C4-2B (cell line): Measurements from ENCODE around the gene DLG2.

Source experiments
- H3K27ac ChIP-seq: fragments of 450-650 bp; 2 replicates; pipeline ENCODE4 v1.5.1; 2017
- ZFX ChIP-seq: fragments of 450-650 bp; IDR thresholded peaks from 2 replicates; pipeline ENCODE4 v1.6.1; 2017
- TF ChIP-seq, protein P1 (sequence below): fragments of 450-650 bp; conservative IDR thresholded peaks from 2 replicates; pipeline ENCODE4 v1.5.1; 2017; ENCODE audit warnings: mild to moderate bottlenecking

DLG2 gene

GRCh38 chr11:83709434-83709833 is 1917.7 kb downstream of the DLG2 start:
- H3K27ac ChIP-seq, result no peak overlapping the region
- TF ChIP-seq, protein P1, sequence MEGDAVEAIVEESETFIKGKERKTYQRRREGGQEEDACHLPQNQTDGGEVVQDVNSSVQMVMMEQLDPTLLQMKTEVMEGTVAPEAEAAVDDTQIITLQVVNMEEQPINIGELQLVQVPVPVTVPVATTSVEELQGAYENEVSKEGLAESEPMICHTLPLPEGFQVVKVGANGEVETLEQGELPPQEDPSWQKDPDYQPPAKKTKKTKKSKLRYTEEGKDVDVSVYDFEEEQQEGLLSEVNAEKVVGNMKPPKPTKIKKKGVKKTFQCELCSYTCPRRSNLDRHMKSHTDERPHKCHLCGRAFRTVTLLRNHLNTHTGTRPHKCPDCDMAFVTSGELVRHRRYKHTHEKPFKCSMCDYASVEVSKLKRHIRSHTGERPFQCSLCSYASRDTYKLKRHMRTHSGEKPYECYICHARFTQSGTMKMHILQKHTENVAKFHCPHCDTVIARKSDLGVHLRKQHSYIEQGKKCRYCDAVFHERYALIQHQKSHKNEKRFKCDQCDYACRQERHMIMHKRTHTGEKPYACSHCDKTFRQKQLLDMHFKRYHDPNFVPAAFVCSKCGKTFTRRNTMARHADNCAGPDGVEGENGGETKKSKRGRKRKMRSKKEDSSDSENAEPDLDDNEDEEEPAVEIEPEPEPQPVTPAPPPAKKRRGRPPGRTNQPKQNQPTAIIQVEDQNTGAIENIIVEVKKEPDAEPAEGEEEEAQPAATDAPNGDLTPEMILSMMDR, result no peak
- TF ChIP-seq ZFX, result no peak

DNA sequence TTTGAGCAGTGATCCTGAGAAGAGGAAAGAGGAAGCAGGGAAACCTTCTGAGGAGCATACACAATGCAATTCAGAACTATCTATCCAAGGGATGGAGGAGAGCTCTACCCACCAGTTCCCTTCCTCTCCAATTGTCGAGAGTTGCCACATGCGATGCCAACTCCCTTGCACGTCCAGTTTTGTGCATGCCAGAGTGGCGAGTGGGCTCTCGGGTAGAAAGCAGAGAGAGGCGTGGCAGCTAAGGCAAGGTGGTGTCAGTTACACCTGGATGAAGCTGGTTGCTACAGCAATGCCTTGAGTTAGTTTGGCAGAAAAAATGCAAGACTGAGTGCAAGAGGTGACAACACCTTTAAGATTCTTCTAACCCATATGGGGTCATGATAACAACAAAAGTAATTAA is 1920.6 kb downstream of the DLG2 start:
- no peak overlapping the region for H3K27ac ChIP-seq
- no peak for TF ChIP-seq ZFX

GRCh38 chr11:83702796-83703195 is 1924.3 kb downstream of the DLG2 start:
- H3K27ac ChIP-seq, result no peak overlapping the region
- no peak for TF ChIP-seq ZFX
- TF ChIP-seq, protein P1, result no peak

DNA sequence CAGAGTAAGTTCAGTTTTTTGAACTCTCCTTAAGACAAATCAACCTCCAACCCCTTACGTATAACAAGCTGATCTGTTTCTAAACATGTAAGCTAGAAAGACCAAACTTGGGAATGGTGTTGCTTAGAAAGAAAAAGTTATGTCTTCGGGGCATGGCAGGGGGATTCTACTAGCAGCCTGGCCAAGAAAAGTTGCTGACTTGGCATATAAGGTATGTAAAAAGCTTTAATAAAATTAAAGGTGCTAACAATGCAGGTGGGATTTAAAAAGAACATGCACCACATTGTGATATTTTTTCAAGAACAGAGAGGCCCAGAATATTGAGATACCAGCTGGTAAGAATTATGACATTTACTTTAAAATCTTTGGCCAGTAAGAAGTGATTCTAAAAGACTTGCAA is 1929.6 kb downstream of the DLG2 start:
- no peak for TF ChIP-seq ZFX
- TF ChIP-seq, protein P1, result no peak
- no peak overlapping the region for H3K27ac ChIP-seq

DNA sequence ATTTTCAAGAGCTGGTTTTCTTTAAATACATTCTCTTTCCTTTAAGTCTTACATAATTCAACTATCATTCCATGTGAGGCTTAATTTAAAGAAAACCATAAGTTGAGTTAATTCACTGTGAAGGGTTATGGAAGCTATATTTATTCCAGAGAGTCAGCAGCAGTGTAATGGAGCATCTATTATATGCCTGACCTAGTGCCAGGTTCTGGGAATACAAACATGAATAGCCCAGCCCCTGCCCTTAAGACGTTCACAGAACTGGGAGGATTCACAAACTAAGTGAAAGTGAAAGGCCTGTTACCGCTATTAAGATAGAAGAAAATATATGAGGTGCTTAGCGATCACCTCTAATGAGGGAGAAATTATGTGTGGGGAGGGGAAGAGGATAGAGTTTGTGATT is 1932.1 kb downstream of the DLG2 start:
- TF ChIP-seq, protein P1, result no peak
- TF ChIP-seq ZFX, result no peak
- H3K27ac ChIP-seq, result no peak overlapping the region

DNA sequence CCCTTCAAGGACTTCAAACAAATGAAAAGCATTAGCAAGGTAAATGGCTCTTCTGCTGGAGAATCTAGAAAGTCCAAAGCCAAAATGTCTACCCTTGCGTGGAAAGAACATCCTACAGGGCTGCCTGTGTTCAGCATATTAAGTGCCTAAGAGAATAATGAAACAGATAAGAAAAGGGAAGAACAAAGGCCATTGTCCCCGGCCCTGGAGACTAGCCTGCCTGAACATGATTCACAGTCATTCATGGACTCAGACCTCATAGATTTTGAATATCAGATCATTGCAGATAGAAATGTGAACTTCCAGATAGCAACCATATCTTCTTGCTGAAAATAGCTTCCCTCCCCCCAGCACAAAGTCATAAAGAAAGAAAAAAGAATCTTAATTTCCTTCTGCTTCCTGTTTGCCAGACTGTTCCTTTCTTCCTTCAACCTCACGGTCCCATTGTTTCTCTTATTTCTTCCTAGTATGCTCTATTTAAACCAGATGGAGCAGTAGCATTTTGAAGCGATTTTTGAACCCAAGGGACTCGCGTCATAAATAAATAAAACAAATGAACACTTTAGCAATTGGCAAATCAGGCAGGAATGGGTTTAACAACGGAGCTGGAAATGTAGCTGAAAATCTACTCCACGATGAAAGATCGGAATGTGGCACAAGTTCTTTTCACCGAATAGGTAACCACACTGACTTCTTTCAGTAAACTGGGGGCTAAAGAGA is 1932.8 kb downstream of the DLG2 start:
- no peak overlapping the region; the same call in 1 of the 2 replicates for H3K27ac ChIP-seq
- TF ChIP-seq, protein P1, result no peak
- TF ChIP-seq ZFX, result no peak

DNA sequence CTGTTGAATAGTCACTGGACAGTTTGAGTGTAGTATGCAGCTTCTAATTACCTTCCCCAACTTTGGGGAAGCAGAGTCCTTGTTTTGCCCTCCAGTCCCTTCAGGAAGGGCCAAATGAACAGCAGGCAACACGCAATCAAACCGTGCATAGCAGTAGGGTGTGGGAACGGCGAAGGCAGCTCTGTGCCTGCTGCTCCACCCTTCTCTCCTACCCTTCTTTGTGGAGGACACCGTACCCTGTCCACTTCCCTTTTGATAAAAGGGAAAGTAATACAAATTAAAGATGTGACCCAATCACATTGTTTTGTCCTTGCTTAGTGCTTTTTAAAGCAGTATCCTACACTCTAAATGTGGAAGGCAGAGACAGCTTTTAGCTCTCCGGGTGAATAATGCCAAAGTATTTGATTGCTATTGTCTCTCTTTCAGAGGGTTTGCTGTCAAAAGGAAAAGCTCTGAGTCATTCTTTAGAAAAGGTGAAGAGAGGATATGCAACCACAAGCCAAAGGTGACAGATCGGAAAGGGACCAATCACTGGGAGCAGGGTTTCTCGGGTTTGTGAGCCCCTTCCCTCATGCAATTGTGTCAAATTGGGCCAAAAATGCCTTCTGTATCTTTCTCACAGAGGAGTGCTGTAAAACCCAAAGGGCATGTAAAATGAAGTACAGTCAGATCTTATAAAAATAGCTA is 1933.7 kb downstream of the DLG2 start:
- no peak overlapping the region; the same call in 1 of the 2 replicates for H3K27ac ChIP-seq
- TF ChIP-seq, protein P1, result no peak
- TF ChIP-seq ZFX, result no peak
